ENCODE measurements around the gene GIMAP8.

- TF ChIP-seq EZH2 (optimal IDR thresholded peaks at IDR 0.05; ENCODE audit: low read depth, low read length), result no peak
- no peak for TF ChIP-seq CTCF (IDR thresholded peaks at IDR 0.05; ENCODE audit: low read length)
Observed at GRCh38 chr7:150430465-150431085, 19.9 kb upstream of the GIMAP8 start.
